WTC11 (cell line): ENCODE results near the gene AXL. TPM values are rescaled to one million over a fixed set of nuclear protein-coding genes. Genes with fewer than 3 reads are reported as not detected.

Experiments
- ATAC-seq: fragments of 200-7000 bp; cut with Tn5 transposase; 2 replicates; pipeline ENCODE4 v1.10.0; 2021; ENCODE audit warnings: mild to moderate bottlenecking, moderate library complexity
- CTCF ChIA-PET: fragments of 300-600 bp; sonication (Branson Sonifier 250); formaldehyde crosslinking; loops from one replicate; lab custom pipeline; 2021; ENCODE audit warnings: antibody characterized with exemption; lab: Charles Lee
- POLR2A ChIA-PET: fragments of 350-600 bp; sonication (Branson Sonifier 250); formaldehyde crosslinking; loops from one replicate; lab custom pipeline; 2021; ENCODE audit warnings: antibody characterized with exemption; lab: Charles Lee
- DNase-seq: peaks from one replicate; pipeline ENCODE4 v3.0.0; 2021; ENCODE audit warnings: low spot score
- H3K27ac Mint-ChIP-seq: 2 replicates; pipeline ENCODE4 v1.8.0; 2021; ENCODE audit warnings: mixed read lengths
- H3K27me3 Mint-ChIP-seq: 2 replicates; pipeline ENCODE4 v1.8.0; 2021; ENCODE audit warnings: low read depth, mild to moderate bottlenecking, moderate library complexity, mixed read lengths
- H3K36me3 Mint-ChIP-seq: 2 replicates; pipeline ENCODE4 v1.8.0; 2021; ENCODE audit warnings: mixed read lengths
- H3K4me1 Mint-ChIP-seq: 2 replicates; pipeline ENCODE4 v1.8.0; 2022; ENCODE audit warnings: mixed read lengths
- H3K4me3 Mint-ChIP-seq: 2 replicates; pipeline ENCODE4 v1.8.0; 2021; ENCODE audit warnings: mild to moderate bottlenecking, moderate library complexity, mixed read lengths
- H3K9me3 Mint-ChIP-seq: 2 replicates; pipeline ENCODE4 v1.8.0; 2021; ENCODE audit warnings: mixed read lengths
- ATF3 ChIP-seq: sonication (generic); formaldehyde crosslinking; conservative IDR thresholded peaks from 2 replicates; pipeline ENCODE4 v1.8.1; 2022; ENCODE audit warnings: mild to moderate bottlenecking, missing genetic modification reagents
- CREB1 ChIP-seq: sonication (generic); formaldehyde crosslinking; IDR thresholded peaks from 2 replicates; pipeline ENCODE4 v1.8.0; 2023; ENCODE audit warnings: mild to moderate bottlenecking, missing genetic modification reagents
- CTCF ChIP-seq: fragments of 200-600 bp; IDR thresholded peaks from 2 replicates; pipeline ENCODE4 v1.8.0; 2022; ENCODE audit warnings: antibody characterized with exemption
- ELF4 ChIP-seq: sonication (generic); formaldehyde crosslinking; IDR thresholded peaks from 2 replicates; pipeline ENCODE4 v1.8.1; 2022; ENCODE audit warnings: low read depth, mild to moderate bottlenecking, moderate library complexity, missing genetic modification reagents
- EMX1 ChIP-seq: fragments of 250-450 bp; sonication (Bioruptor Pico); IDR thresholded peaks from 2 replicates; pipeline ENCODE4 v1.8.0; 2021; ENCODE audit warnings: mild to moderate bottlenecking
- ESRRA ChIP-seq: sonication (generic); formaldehyde crosslinking; IDR thresholded peaks from 2 replicates; pipeline ENCODE4 v1.8.1; 2022; ENCODE audit warnings: mild to moderate bottlenecking, missing genetic modification reagents, borderline replicate concordance
- JUN ChIP-seq: sonication (generic); formaldehyde crosslinking; IDR thresholded peaks from 2 replicates; pipeline ENCODE4 v1.8.0; 2023; ENCODE audit warnings: mild to moderate bottlenecking, missing genetic modification reagents
- MAX ChIP-seq: sonication (generic); formaldehyde crosslinking; IDR thresholded peaks from 2 replicates; pipeline ENCODE4 v1.8.0; 2022; ENCODE audit warnings: mild to moderate bottlenecking, missing genetic modification reagents
- MXD4 ChIP-seq: fragments of 250-450 bp; sonication (Bioruptor Pico); IDR thresholded peaks from 2 replicates; pipeline ENCODE4 v1.8.0; 2021; ENCODE audit warnings: mild to moderate bottlenecking, moderate library complexity, borderline replicate concordance
- MYBL2 ChIP-seq: sonication (generic); formaldehyde crosslinking; IDR thresholded peaks from 2 replicates; pipeline ENCODE4 v1.8.1; 2023; ENCODE audit warnings: mild to moderate bottlenecking, moderate library complexity, missing genetic modification reagents
- NFATC4 ChIP-seq: fragments of 250-450 bp; sonication (Bioruptor Pico); IDR thresholded peaks from 2 replicates; pipeline ENCODE4 v1.9.0; 2021; ENCODE audit warnings: mild to moderate bottlenecking
- NFE2L1 ChIP-seq: sonication (generic); formaldehyde crosslinking; IDR thresholded peaks from 2 replicates; pipeline ENCODE4 v1.8.1; 2023; ENCODE audit warnings: missing genetic modification reagents
- PRRX2 ChIP-seq: fragments of 250-450 bp; sonication (Bioruptor Pico); IDR thresholded peaks from 2 replicates; pipeline ENCODE4 v1.8.0; 2021; ENCODE audit warnings: mild to moderate bottlenecking
- SMAD3 ChIP-seq: sonication (generic); formaldehyde crosslinking; IDR thresholded peaks from 2 replicates; pipeline ENCODE4 v1.8.0; 2022; ENCODE audit warnings: missing genetic modification reagents, mild to moderate bottlenecking, borderline replicate concordance
- USF1 ChIP-seq: sonication (generic); formaldehyde crosslinking; IDR thresholded peaks from 2 replicates; pipeline ENCODE4 v1.8.0; 2022; ENCODE audit warnings: mild to moderate bottlenecking, missing genetic modification reagents
- USF2 ChIP-seq: sonication (generic); formaldehyde crosslinking; IDR thresholded peaks from 2 replicates; pipeline ENCODE4 v1.8.1; 2023; ENCODE audit warnings: mild to moderate bottlenecking, missing genetic modification reagents, moderate library complexity
- ZBTB43 ChIP-seq: sonication (generic); formaldehyde crosslinking; IDR thresholded peaks from 2 replicates; pipeline ENCODE4 v1.8.1; 2023; ENCODE audit warnings: mild to moderate bottlenecking, missing genetic modification reagents
- ZMAT4 ChIP-seq: fragments of 250-450 bp; sonication (Bioruptor Pico); IDR thresholded peaks from 2 replicates; pipeline ENCODE4 v1.9.0; 2021; ENCODE audit warnings: mild to moderate bottlenecking
- ZNF232 ChIP-seq: sonication (generic); formaldehyde crosslinking; IDR thresholded peaks from 2 replicates; pipeline ENCODE4 v1.8.0; 2022; ENCODE audit warnings: mild to moderate bottlenecking, missing genetic modification reagents
- ZNF281 ChIP-seq: sonication (generic); formaldehyde crosslinking; IDR thresholded peaks from 2 replicates; pipeline ENCODE4 v1.8.0; 2023; ENCODE audit warnings: mild to moderate bottlenecking, missing genetic modification reagents
- ZNF396 ChIP-seq: fragments of 250-450 bp; sonication (Bioruptor Pico); IDR thresholded peaks from 2 replicates; pipeline ENCODE4 v1.8.0; 2021; ENCODE audit warnings: mild to moderate bottlenecking, moderate library complexity, borderline replicate concordance
- ZNF423 ChIP-seq: fragments of 250-450 bp; sonication (Bioruptor Pico); IDR thresholded peaks from 2 replicates; pipeline ENCODE4 v2.1.2; 2022; ENCODE audit warnings: mild to moderate bottlenecking, moderate library complexity
- total RNA-seq: library from RNA; stranded (reverse); gene quantifications from 3 replicates; pipeline ENCODE4 v1.2.3, GENCODE V29; 2021

Gene AXL
- total RNA-seq, 1 experiment from 2014 or later = 25.0 TPM

GRCh38 chr19:41307954-41308449 is 89.0 kb downstream of the AXL start:
- ATAC-seq = peak; percentile 10
- Mint-ChIP-seq H3K4me1 (peaks cover 21% of the 10 kb centered on the region), H3K9me3 (no peaks in the 10 kb centered on the region), H3K27me3 (no peaks in the 10 kb centered on the region), H3K27ac (peak overlapping the region; percentile 96), H3K4me3 (peak overlapping the region; percentile 10; the same call in 1 of the 2 replicates), H3K36me3 (peaks cover 41% of the 10 kb centered on the region)
- no peak for DNase-seq
- no peak for TF ChIP-seq EMX1 (CRISPR knock-in tag)
- no peak for TF ChIP-seq ZNF423 (CRISPR knock-in tag)
- no peak for TF ChIP-seq CREB1 (CRISPR knock-in tag)
- no peak for TF ChIP-seq MXD4
- TF ChIP-seq ZNF396 (CRISPR knock-in tag) = no peak
- TF ChIP-seq NFE2L1 = no peak
- no peak for TF ChIP-seq ATF3 (CRISPR knock-in tag)
- TF ChIP-seq ZBTB43 = no peak
- no peak for TF ChIP-seq MAX
- TF ChIP-seq NFATC4 (CRISPR knock-in tag) = no peak
- no peak for TF ChIP-seq JUN (CRISPR knock-in tag)
- no peak for TF ChIP-seq ELF4 (CRISPR knock-in tag)
- no peak for TF ChIP-seq SMAD3 (CRISPR knock-in tag)
- no peak for TF ChIP-seq ZNF232 (CRISPR knock-in tag)
- no peak for TF ChIP-seq MYBL2 (CRISPR knock-in tag)
- no peak for TF ChIP-seq ESRRA (CRISPR knock-in tag)
- ChIA-PET POLR2A (no interaction called here), CTCF (interaction anchor here (0.9 to 2.8 kb wide), 19 partner anchors 9 to 180 kb away, joined by 3 to 26 read pairs (median 5); partner anchors contain the start of genes HNRNPUL1 and TMEM91)

GRCh38 chr19:41308450-41309179 is 89.6 kb downstream of the AXL start:
- POLR2A ChIA-PET = interaction anchor here (0.7 kb wide), 1 partner anchor 44 kb away, joined by 4 read pairs; the partner anchor contains the start of gene HNRNPUL1
- Mint-ChIP-seq H3K9me3 (no peaks in the 10 kb centered on the region), H3K36me3 (peaks cover 41% of the 10 kb centered on the region), H3K4me1 (peaks cover 21% of the 10 kb centered on the region), H3K4me3 (peak overlapping the region; percentile 96), H3K27me3 (no peaks in the 10 kb centered on the region), H3K27ac (peak overlapping the region; percentile 96)
- DNase-seq (peak; percentile 99), ATAC-seq (peak; percentile 66)
- CTCF ChIA-PET = interaction anchor here (0.5 to 2.8 kb wide), 29 partner anchors 9 to 181 kb away, joined by 3 to 26 read pairs (median 5); partner anchors contain the start of genes AXL, DMAC2, HNRNPUL1 and TMEM91
- TF ChIP-seq CTCF (peak; percentile 98), USF2 (CRISPR knock-in tag) (no peak), USF1 (CRISPR knock-in tag) (no peak), ZNF281 (CRISPR knock-in tag) (0 out of 2 replicates have a peak, but pooled peaks have one; percentile 19), ZMAT4 (CRISPR knock-in tag) (no peak), PRRX2 (CRISPR knock-in tag) (0 out of 2 replicates have a peak, but pooled peaks have one; percentile 26)
